SK-N-MC (cell line): ENCODE data around the gene TMEM175.

Experiments used
- DNase-seq: peaks from one replicate; pipeline ENCODE4 v3.0.0-alpha.2; 2011; ENCODE audit warnings: low read depth, low spot score
- H3K27ac ChIP-seq: fragments of 200-600 bp; sonication (generic); 2 replicates; pipeline ENCODE4 v1.5.1; 2016; ENCODE audit warnings: mixed run types
- H3K36me3 ChIP-seq: fragments of 200-600 bp; sonication (generic); 2 replicates; pipeline ENCODE4 v1.6.1; 2017; ENCODE audit warnings: antibody characterized with exemption, low read length, mixed read lengths; ENCODE audit not compliant: insufficient read depth
- H3K4me3 ChIP-seq: fragments of 200-600 bp; sonication (generic); 2 replicates; pipeline ENCODE4 v1.5.1; 2016
- H3K9ac ChIP-seq: fragments of 200-600 bp; sonication (generic); 2 replicates; pipeline ENCODE4 v1.8.0; 2017; ENCODE audit warnings: mixed run types, mixed read lengths; ENCODE audit not compliant: insufficient read length
- H3K9me3 ChIP-seq: fragments of 200-600 bp; sonication (generic); 2 replicates; pipeline ENCODE4 v1.6.1; 2017; ENCODE audit warnings: low read depth, mild to moderate bottlenecking, antibody characterized with exemption, low read length, moderate library complexity, mixed read lengths
- EZH2 ChIP-seq: fragments of 200-600 bp; sonication (generic); IDR thresholded peaks from one replicate; pipeline ENCODE4 v1.6.1; 2017; ENCODE audit warnings: antibody characterized with exemption
- FOXP2 ChIP-seq: optimal IDR thresholded peaks from 2 replicates; pipeline ENCODE3; 2011; ENCODE audit warnings: mild to moderate bottlenecking, moderate library complexity; ENCODE audit not compliant: insufficient read depth; ENCODE audit errors: extremely low read length, control extremely low read depth
- POLR2AphosphoS5 ChIP-seq: IDR thresholded peaks from 2 replicates; pipeline ENCODE4 v1.6.1; 2012; ENCODE audit warnings: mild to moderate bottlenecking, low read depth, low read length, borderline replicate concordance

TMEM175 gene

GRCh38 chr4:991451-992296, 59.4 kb downstream of the TMEM175 start:
- H3K4me3 ChIP-seq: no peak overlapping the region
- no peak for DNase-seq
- H3K9me3 ChIP-seq: no peaks in the 10 kb centered on the region
- TF ChIP-seq POLR2AphosphoS5: no peak
- no peak overlapping the region for H3K9ac ChIP-seq
- H3K36me3 ChIP-seq: no peaks in the 10 kb centered on the region
- no peak overlapping the region for H3K27ac ChIP-seq

- Histone ChIP-seq H3K27ac (no peak overlapping the region), H3K36me3 (no peaks in the 10 kb centered on the region), H3K9me3 (no peaks in the 10 kb centered on the region), H3K4me3 (no peak overlapping the region), H3K9ac (no peak overlapping the region)
- no peak for DNase-seq
- TF ChIP-seq EZH2 (no peak), POLR2AphosphoS5 (no peak), FOXP2 (no peak)
Measured at GRCh38 chr4:992297-993110, 60.2 kb downstream of the TMEM175 start.

GRCh38 chr4:993111-994029, 61.1 kb downstream of the TMEM175 start, which contains the start of gene SLC26A1:
SLC26A1 (minus strand) TSS chr4:993404; CDS start chr4:991703, 1,701 bp downstream.
- H3K9me3 ChIP-seq: no peaks in the 10 kb centered on the region
- no peaks in the 10 kb centered on the region for H3K36me3 ChIP-seq
- no peak within 1 kb of the TSS for H3K4me3 ChIP-seq
- no peak within 1 kb of the TSS for H3K27ac ChIP-seq
- no peak for TF ChIP-seq FOXP2
- no peak for TF ChIP-seq POLR2AphosphoS5
- TF ChIP-seq EZH2: no peak
- no peak for DNase-seq
- no peak within 1 kb of the TSS for H3K9ac ChIP-seq

- DNase-seq: no peak
- H3K4me3 ChIP-seq: no peak overlapping the region
- no peak overlapping the region for H3K27ac ChIP-seq
- H3K9ac ChIP-seq: no peak overlapping the region
- no peaks in the 10 kb centered on the region for H3K9me3 ChIP-seq
- TF ChIP-seq EZH2: no peak
- no peak for TF ChIP-seq POLR2AphosphoS5
- TF ChIP-seq FOXP2: no peak
- no peaks in the 10 kb centered on the region for H3K36me3 ChIP-seq
Measured at GRCh38 chr4:995311-996026, 63.2 kb downstream of the TMEM175 start.

GRCh38 chr4:996030-996996, 64.1 kb downstream of the TMEM175 start:
- no peaks in the 10 kb centered on the region for H3K9me3 ChIP-seq
- no peak overlapping the region for H3K27ac ChIP-seq
- TF ChIP-seq EZH2 (no peak), POLR2AphosphoS5 (no peak), FOXP2 (no peak)
- no peak for DNase-seq
- no peaks in the 10 kb centered on the region for H3K36me3 ChIP-seq
- no peak overlapping the region for H3K4me3 ChIP-seq
- H3K9ac ChIP-seq: no peak overlapping the region

GRCh38 chr4:996997-997374, 64.7 kb downstream of the TMEM175 start:
- H3K4me3 ChIP-seq: no peak overlapping the region
- H3K9ac ChIP-seq: no peak overlapping the region
- no peak overlapping the region for H3K27ac ChIP-seq
- DNase-seq: no peak
- H3K9me3 ChIP-seq: no peaks in the 10 kb centered on the region
- TF ChIP-seq POLR2AphosphoS5 (no peak), EZH2 (peak; percentile 44)
- no peaks in the 10 kb centered on the region for H3K36me3 ChIP-seq
